ENCODE results near the gene TMEM178B.

The TMEM178B gene

GRCh38 chr7:141436575-141437075 lies 362.8 kb downstream of the TMEM178B start:
- no peak for DNase-seq

GRCh38 chr7:141439164-141439563 lies 365.3 kb downstream of the TMEM178B start:
- DNase-seq, result no peak

- DNase-seq, result no peak
These were observed 365.9 kb downstream of the TMEM178B start for GRCh38 chr7:141439776-141440175.

- DNase-seq, result no peak
These were observed 368.2 kb downstream of the TMEM178B start for GRCh38 chr7:141441837-141442627.

- no peak for DNase-seq
These were observed 368.9 kb downstream of the TMEM178B start for GRCh38 chr7:141442781-141443180.

GRCh38 chr7:141444961-141445360 lies 371.1 kb downstream of the TMEM178B start:
- DNase-seq, result no peak

- no peak for DNase-seq
These were observed 377.4 kb downstream of the TMEM178B start for GRCh38 chr7:141451232-141451631.

GRCh38 chr7:141452911-141453310 lies 379.0 kb downstream of the TMEM178B start:
- DNase-seq, result no peak

GRCh38 chr7:141454338-141454737 lies 380.5 kb downstream of the TMEM178B start:
- no peak for DNase-seq

GRCh38 chr7:141455723-141456122 lies 381.9 kb downstream of the TMEM178B start:
- no peak for DNase-seq

GRCh38 chr7:141456298-141456697 lies 382.4 kb downstream of the TMEM178B start:
- no peak for DNase-seq

GRCh38 chr7:141456711-141457110 lies 382.8 kb downstream of the TMEM178B start:
- DNase-seq, result no peak

- DNase-seq, result no peak
These were observed 387.2 kb downstream of the TMEM178B start for GRCh38 chr7:141460781-141461715.

GRCh38 chr7:141461924-141462323 lies 388.1 kb downstream of the TMEM178B start:
- DNase-seq, result no peak

GRCh38 chr7:141462958-141463357 lies 389.1 kb downstream of the TMEM178B start:
- no peak for DNase-seq

GRCh38 chr7:141463986-141464385 lies 390.1 kb downstream of the TMEM178B start:
- DNase-seq, result no peak

- DNase-seq, result no peak
These were observed 390.7 kb downstream of the TMEM178B start for GRCh38 chr7:141464551-141464950.

GRCh38 chr7:141466151-141466904 lies 392.5 kb downstream of the TMEM178B start:
- no peak for DNase-seq

GRCh38 chr7:141468341-141468740 lies 394.5 kb downstream of the TMEM178B start:
- DNase-seq, result no peak

GRCh38 chr7:141475679-141476078 lies 401.8 kb downstream of the TMEM178B start:
- DNase-seq, result no peak

GRCh38 chr7:141477865-141478264 lies 404.0 kb downstream of the TMEM178B start:
- no peak for DNase-seq

GRCh38 chr7:141478845-141479244 lies 405.0 kb downstream of the TMEM178B start:
- no peak for DNase-seq

- no peak for DNase-seq
These were observed 407.1 kb downstream of the TMEM178B start for GRCh38 chr7:141480953-141481352.

All from activated T-cell treated with anti-CD3 and anti-CD28 coated beads for 4 hours (primary cell).